ENCODE data around the gene U2SURP.

The U2SURP gene

GRCh38 chr3:143054011-143054410 lies 52.6 kb downstream of the U2SURP start:
- H3K4me3 ChIP-seq (ENCODE audit: severe bottlenecking), result no peak overlapping the region
- peaks cover 90% of the 10 kb centered on the region for H3K36me3 ChIP-seq (ENCODE audit: low read depth)
- ATAC-seq (ENCODE audit: low read depth) (no peak), DNase-seq (ENCODE audit: low spot score) (no peak)
- no peaks in the 10 kb centered on the region for H3K27me3 ChIP-seq (ENCODE audit: insufficient read depth, poor library complexity, severe bottlenecking)
- H3K4me1 ChIP-seq (ENCODE audit: insufficient read depth, poor library complexity, severe bottlenecking), result no peaks in the 10 kb centered on the region
- no peaks in the 10 kb centered on the region for H3K9me3 ChIP-seq (ENCODE audit: severe bottlenecking)
- TF ChIP-seq CTCF (IDR thresholded peaks at IDR 0.05; ENCODE audit: poor library complexity, severe bottlenecking), result no peak
- no peak overlapping the region for H3K27ac ChIP-seq (ENCODE audit: poor library complexity, severe bottlenecking)

- Histone ChIP-seq H3K4me1 (ENCODE audit: insufficient read depth, poor library complexity, severe bottlenecking) (no peaks in the 10 kb centered on the region), H3K36me3 (ENCODE audit: low read depth) (peaks cover 90% of the 10 kb centered on the region), H3K27me3 (ENCODE audit: insufficient read depth, poor library complexity, severe bottlenecking) (no peaks in the 10 kb centered on the region), H3K27ac (ENCODE audit: poor library complexity, severe bottlenecking) (no peak overlapping the region), H3K4me3 (ENCODE audit: severe bottlenecking) (no peak overlapping the region), H3K9me3 (ENCODE audit: severe bottlenecking) (no peaks in the 10 kb centered on the region)
- DNase-seq (ENCODE audit: low spot score), result no peak
- no peak for TF ChIP-seq CTCF (IDR thresholded peaks at IDR 0.05; ENCODE audit: poor library complexity, severe bottlenecking)
- ATAC-seq (ENCODE audit: low read depth), result no peak
These were observed 55.0 kb downstream of the U2SURP start for GRCh38 chr3:143056372-143056771.

- H3K27me3 ChIP-seq (ENCODE audit: insufficient read depth, poor library complexity, severe bottlenecking), result no peaks in the 10 kb centered on the region
- no peak for ATAC-seq (ENCODE audit: low read depth)
- no peaks in the 10 kb centered on the region for H3K9me3 ChIP-seq (ENCODE audit: severe bottlenecking)
- no peak for DNase-seq (ENCODE audit: low spot score)
- TF ChIP-seq CTCF (IDR thresholded peaks at IDR 0.05; ENCODE audit: poor library complexity, severe bottlenecking), result no peak
- H3K4me1 ChIP-seq (ENCODE audit: insufficient read depth, poor library complexity, severe bottlenecking), result no peaks in the 10 kb centered on the region
- H3K36me3 ChIP-seq (ENCODE audit: low read depth), result peaks cover 57% of the 10 kb centered on the region
- H3K27ac ChIP-seq (ENCODE audit: poor library complexity, severe bottlenecking), result no peak overlapping the region
- H3K4me3 ChIP-seq (ENCODE audit: severe bottlenecking), result no peak overlapping the region
These were observed 59.5 kb downstream of the U2SURP start for GRCh38 chr3:143060906-143061305.

GRCh38 chr3:143063018-143063417 lies 61.6 kb downstream of the U2SURP start:
- no peak for TF ChIP-seq CTCF (IDR thresholded peaks at IDR 0.05; ENCODE audit: poor library complexity, severe bottlenecking)
- H3K4me1 ChIP-seq (ENCODE audit: insufficient read depth, poor library complexity, severe bottlenecking), result no peaks in the 10 kb centered on the region
- H3K36me3 ChIP-seq (ENCODE audit: low read depth), result peaks cover 37% of the 10 kb centered on the region
- ATAC-seq (ENCODE audit: low read depth) (no peak), DNase-seq (ENCODE audit: low spot score) (no peak)
- H3K27ac ChIP-seq (ENCODE audit: poor library complexity, severe bottlenecking), result no peak overlapping the region
- no peaks in the 10 kb centered on the region for H3K27me3 ChIP-seq (ENCODE audit: insufficient read depth, poor library complexity, severe bottlenecking)
- no peak overlapping the region for H3K4me3 ChIP-seq (ENCODE audit: severe bottlenecking)
- H3K9me3 ChIP-seq (ENCODE audit: severe bottlenecking), result no peaks in the 10 kb centered on the region

GRCh38 chr3:143064777-143065176 lies 63.4 kb downstream of the U2SURP start:
- Histone ChIP-seq H3K4me3 (ENCODE audit: severe bottlenecking) (no peak overlapping the region), H3K27me3 (ENCODE audit: insufficient read depth, poor library complexity, severe bottlenecking) (no peaks in the 10 kb centered on the region), H3K9me3 (ENCODE audit: severe bottlenecking) (no peaks in the 10 kb centered on the region), H3K4me1 (ENCODE audit: insufficient read depth, poor library complexity, severe bottlenecking) (no peaks in the 10 kb centered on the region), H3K36me3 (ENCODE audit: low read depth) (peaks cover 27% of the 10 kb centered on the region), H3K27ac (ENCODE audit: poor library complexity, severe bottlenecking) (no peak overlapping the region)
- ATAC-seq (ENCODE audit: low read depth) (no peak), DNase-seq (ENCODE audit: low spot score) (no peak)
- TF ChIP-seq CTCF (IDR thresholded peaks at IDR 0.05; ENCODE audit: poor library complexity, severe bottlenecking), result no peak
